ENCODE measurements around the gene WASF3.

GRCh38 chr13:26561067-26561466, 3.6 kb downstream of the WASF3 start:
- TF ChIP-seq CTCF (IDR thresholded peaks at IDR 0.05; ENCODE audit: low read length) (no peak), EZH2 (IDR thresholded peaks at IDR 0.05; ENCODE audit: borderline replicate concordance, low read length) (no peak)
